Caco-2 (cell line): ENCODE results near the gene RPS24. TPM values are rescaled to one million over a fixed set of nuclear protein-coding genes. Genes with fewer than 3 reads are reported as not detected.
"Not testable (repeated sequence)": the region's sequence is repeated elsewhere in the genome, so short reads cannot be mapped to it uniquely, and the experiment has no call there.

Source experiments
- BruUV-seq: library from RNA; stranded (reverse); fragments of 400-500 nt; replicated peaks from 2 replicates; lab custom pipeline; 2021; lab: Mats Ljungman, UMichigan
- CTCF ChIA-PET: fragments of 300-600 bp; sonication (Branson Sonifier 250); formaldehyde crosslinking; loops from one replicate; lab custom pipeline; 2022; ENCODE audit warnings: antibody characterized with exemption; lab: Charles Lee
- POLR2A ChIA-PET: fragments of 300-600 bp; sonication (Branson Sonifier 250); formaldehyde crosslinking; loops from one replicate; lab custom pipeline; 2022; ENCODE audit warnings: antibody characterized with exemption; lab: Charles Lee
- DNase-seq, 2 experiments: peaks; one replicate each; pipeline versions ENCODE4 v3.0.0 to v3.0.0-alpha.2; 2020 to 2022
- H3K27me3 ChIP-seq: replicated peaks from 2 replicates; pipeline ENCODE4 v1.6.0; 2011; ENCODE audit warnings: low read length; ENCODE audit not compliant: control insufficient read depth, insufficient read depth
- H3K36me3 ChIP-seq: 2 replicates; pipeline ENCODE4 v1.5.1; 2011; ENCODE audit warnings: low read length; ENCODE audit not compliant: control insufficient read depth, insufficient read depth
- H3K4me1 ChIP-seq: fragments of 250-450 bp; sonication (Bioruptor Pico); 2 replicates; pipeline ENCODE4 v1.5.1; 2020; ENCODE audit warnings: mild to moderate bottlenecking
- H3K4me3 ChIP-seq: 2 replicates; pipeline ENCODE4 v1.5.1; 2011; ENCODE audit warnings: low read depth, mild to moderate bottlenecking, control low read depth, low read length
- H3K9me3 ChIP-seq: fragments of 250-450 bp; sonication (Bioruptor Pico); 2 replicates; pipeline ENCODE4 v1.5.1; 2020; ENCODE audit warnings: mild to moderate bottlenecking, moderate library complexity
- H3K27ac Mint-ChIP-seq: one replicate; pipeline ENCODE4 v1.8.0; 2022; ENCODE audit warnings: mixed read lengths; ENCODE audit not compliant: unreplicated experiment
- H3K27me3 Mint-ChIP-seq: one replicate; pipeline ENCODE4 v1.8.0; 2022; ENCODE audit warnings: mixed read lengths; ENCODE audit not compliant: insufficient read depth, unreplicated experiment
- H3K36me3 Mint-ChIP-seq: one replicate; pipeline ENCODE4 v1.8.0; 2022; ENCODE audit warnings: mild to moderate bottlenecking, mixed read lengths; ENCODE audit not compliant: insufficient read depth, unreplicated experiment
- H3K4me1 Mint-ChIP-seq: one replicate; pipeline ENCODE4 v1.8.0; 2022; ENCODE audit warnings: low read depth, mixed read lengths; ENCODE audit not compliant: unreplicated experiment
- H3K4me3 Mint-ChIP-seq: one replicate; pipeline ENCODE4 v1.8.0; 2022; ENCODE audit warnings: mild to moderate bottlenecking, moderate library complexity, mixed read lengths; ENCODE audit not compliant: unreplicated experiment
- H3K9me3 Mint-ChIP-seq: one replicate; pipeline ENCODE4 v1.8.0; 2022; ENCODE audit warnings: mixed read lengths; ENCODE audit not compliant: unreplicated experiment
- intact Hi-C: fragments of 100-400 bp; cut with micrococcal nuclease; formaldehyde crosslinking; loops from one replicate; pipeline ENCODE4 v1.10.0; 2022; ENCODE audit not compliant: unreplicated experiment
- total RNA-seq: library from RNA; stranded (reverse); gene quantifications from 2 replicates; pipeline ENCODE4 v1.2.3, GENCODE V29; 2022
- TF ChIP-seq, protein P1 (sequence below), 2 experiments: fragments of 200-600 bp in 1 of 2; IDR thresholded peaks; 1 replicate in 1 of 2; 2 replicates in 1 of 2; pipeline versions ENCODE4 v1.5.1 to v1.8.0; 2011 to 2022; ENCODE audit warnings: antibody characterized with exemption in 1 of 2, control low read depth in 1 of 2, inconsistent platforms in 1 of 2, low read depth in 1 of 2, low read length in 1 of 2, mild to moderate bottlenecking in 1 of 2, moderate library complexity in 1 of 2; ENCODE audit not compliant: insufficient read depth in 1 of 2, severe bottlenecking in 1 of 2, unreplicated experiment in 1 of 2

RPS24 gene
- total RNA-seq, 1 experiment from 2014 or later = 2,311 TPM

DNA sequence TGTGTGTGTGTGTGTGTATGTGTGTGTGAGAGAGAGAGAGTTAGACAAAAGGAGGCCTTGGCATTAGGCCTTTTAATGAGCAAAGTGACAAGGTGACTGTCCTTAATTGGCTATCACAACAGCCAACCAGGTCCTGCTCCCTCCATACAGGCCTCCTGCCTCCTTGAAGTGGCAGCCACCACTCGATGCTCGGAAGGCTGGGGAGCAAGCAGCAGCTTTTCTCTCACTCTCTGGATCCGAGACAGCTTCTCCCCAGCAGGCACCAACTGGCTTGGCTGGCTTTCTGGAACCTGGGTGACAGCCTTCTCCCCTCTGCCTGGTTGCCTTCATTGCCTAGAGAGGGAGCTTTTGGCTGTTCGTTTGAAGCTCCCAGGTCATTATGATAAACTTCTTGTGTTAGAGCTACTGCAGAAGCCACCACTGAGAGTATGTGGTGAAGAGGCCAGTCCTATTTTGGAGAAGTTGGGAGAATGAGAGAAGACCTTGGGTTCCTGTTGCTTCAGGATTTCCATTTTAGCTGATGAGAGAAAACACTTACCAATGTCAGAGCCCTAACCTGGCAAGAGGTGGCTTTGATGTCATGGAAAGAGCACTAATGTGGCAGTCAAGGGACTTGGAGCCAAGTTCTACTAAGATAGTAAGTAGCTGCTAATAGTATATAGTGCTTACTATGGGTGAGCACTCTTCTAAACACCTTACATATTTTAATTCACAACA, 37.6 kb downstream of the RPS24 start:
- Histone ChIP-seq H3K36me3 (no peaks in the 10 kb centered on the region), H3K4me3 (no peak overlapping the region), H3K27me3 (no peaks in the 10 kb centered on the region), H3K4me1 (no peaks in the 10 kb centered on the region), H3K9me3 (no peaks in the 10 kb centered on the region)
- H3K9me3 Mint-ChIP-seq = peaks cover 9% of the 10 kb centered on the region
- DNase-seq = no peak
- peaks cover 3% of the 10 kb centered on the region for H3K27me3 Mint-ChIP-seq
- CTCF ChIA-PET = no interaction called here
- H3K4me1 Mint-ChIP-seq = no peaks in the 10 kb centered on the region
- no peaks in the 10 kb centered on the region for H3K36me3 Mint-ChIP-seq
- H3K4me3 Mint-ChIP-seq = no peak overlapping the region
- POLR2A ChIA-PET = no interaction called here
- TF ChIP-seq, protein P1, sequence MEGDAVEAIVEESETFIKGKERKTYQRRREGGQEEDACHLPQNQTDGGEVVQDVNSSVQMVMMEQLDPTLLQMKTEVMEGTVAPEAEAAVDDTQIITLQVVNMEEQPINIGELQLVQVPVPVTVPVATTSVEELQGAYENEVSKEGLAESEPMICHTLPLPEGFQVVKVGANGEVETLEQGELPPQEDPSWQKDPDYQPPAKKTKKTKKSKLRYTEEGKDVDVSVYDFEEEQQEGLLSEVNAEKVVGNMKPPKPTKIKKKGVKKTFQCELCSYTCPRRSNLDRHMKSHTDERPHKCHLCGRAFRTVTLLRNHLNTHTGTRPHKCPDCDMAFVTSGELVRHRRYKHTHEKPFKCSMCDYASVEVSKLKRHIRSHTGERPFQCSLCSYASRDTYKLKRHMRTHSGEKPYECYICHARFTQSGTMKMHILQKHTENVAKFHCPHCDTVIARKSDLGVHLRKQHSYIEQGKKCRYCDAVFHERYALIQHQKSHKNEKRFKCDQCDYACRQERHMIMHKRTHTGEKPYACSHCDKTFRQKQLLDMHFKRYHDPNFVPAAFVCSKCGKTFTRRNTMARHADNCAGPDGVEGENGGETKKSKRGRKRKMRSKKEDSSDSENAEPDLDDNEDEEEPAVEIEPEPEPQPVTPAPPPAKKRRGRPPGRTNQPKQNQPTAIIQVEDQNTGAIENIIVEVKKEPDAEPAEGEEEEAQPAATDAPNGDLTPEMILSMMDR (IDR thresholded peaks at IDR 0.05; ENCODE audit: insufficient read depth in 1 of 2, low read depth in 1 of 2, low read length in 1 of 2, severe bottlenecking in 1 of 2, unreplicated experiment in 1 of 2) = no peak
- intact Hi-C loops = no loop called here
- BruUV-seq = no TSS peak
- H3K27ac Mint-ChIP-seq = no peak overlapping the region

DNA sequence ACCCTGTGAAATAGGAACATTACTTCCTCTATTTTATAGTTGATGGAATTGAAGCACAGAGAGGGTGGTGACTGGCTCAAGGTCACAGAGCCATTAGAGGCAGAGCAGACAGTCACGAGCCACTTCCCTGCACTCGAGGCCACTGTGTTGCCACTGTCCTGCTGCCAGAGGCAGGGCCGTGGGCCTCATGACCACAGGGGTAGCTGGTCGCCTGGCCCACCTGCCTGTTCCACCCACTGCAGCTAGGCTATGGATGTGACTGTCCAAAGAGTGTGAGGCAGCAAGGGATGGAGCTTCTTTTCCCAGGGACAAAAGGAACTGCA, 38.2 kb downstream of the RPS24 start:
- BruUV-seq = no TSS peak
- no peaks in the 10 kb centered on the region for H3K4me1 ChIP-seq
- Mint-ChIP-seq H3K27ac (no peak overlapping the region), H3K9me3 (peaks cover 9% of the 10 kb centered on the region), H3K36me3 (no peaks in the 10 kb centered on the region), H3K27me3 (peaks cover 3% of the 10 kb centered on the region), H3K4me3 (no peak overlapping the region), H3K4me1 (no peaks in the 10 kb centered on the region)
- H3K4me3 ChIP-seq = no peak overlapping the region
- ChIA-PET POLR2A (no interaction called here), CTCF (no interaction called here)
- DNase-seq = no peak
- intact Hi-C loops = no loop called here
- H3K9me3 ChIP-seq = no peaks in the 10 kb centered on the region
- H3K36me3 ChIP-seq = no peaks in the 10 kb centered on the region
- no peaks in the 10 kb centered on the region for H3K27me3 ChIP-seq
- TF ChIP-seq, protein P1 (IDR thresholded peaks at IDR 0.05; ENCODE audit: insufficient read depth in 1 of 2, low read depth in 1 of 2, low read length in 1 of 2, severe bottlenecking in 1 of 2, unreplicated experiment in 1 of 2) = no peak

DNA sequence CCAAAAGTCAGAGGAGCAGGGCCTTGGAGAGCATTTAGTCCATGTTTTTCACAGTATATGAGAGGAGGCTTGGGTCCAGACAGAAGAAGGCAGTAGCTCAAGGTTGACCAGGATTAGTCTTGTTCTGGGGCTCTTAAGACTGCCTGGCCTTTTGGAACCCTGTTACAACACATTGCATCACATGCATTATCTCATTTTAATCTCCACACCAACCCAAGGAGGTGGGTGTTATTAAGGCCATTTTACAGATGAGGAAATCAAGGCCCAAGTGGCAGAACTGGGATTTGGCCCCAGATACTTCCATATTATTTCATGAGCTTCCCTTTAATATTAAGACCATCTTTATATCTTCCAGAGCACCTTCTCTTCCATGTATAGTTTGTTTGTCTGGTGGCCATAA, 38.8 kb downstream of the RPS24 start:
- CTCF ChIA-PET = no interaction called here
- TF ChIP-seq, protein P1 (IDR thresholded peaks at IDR 0.05; ENCODE audit: insufficient read depth in 1 of 2, low read depth in 1 of 2, low read length in 1 of 2, severe bottlenecking in 1 of 2, unreplicated experiment in 1 of 2) = no peak

DNA sequence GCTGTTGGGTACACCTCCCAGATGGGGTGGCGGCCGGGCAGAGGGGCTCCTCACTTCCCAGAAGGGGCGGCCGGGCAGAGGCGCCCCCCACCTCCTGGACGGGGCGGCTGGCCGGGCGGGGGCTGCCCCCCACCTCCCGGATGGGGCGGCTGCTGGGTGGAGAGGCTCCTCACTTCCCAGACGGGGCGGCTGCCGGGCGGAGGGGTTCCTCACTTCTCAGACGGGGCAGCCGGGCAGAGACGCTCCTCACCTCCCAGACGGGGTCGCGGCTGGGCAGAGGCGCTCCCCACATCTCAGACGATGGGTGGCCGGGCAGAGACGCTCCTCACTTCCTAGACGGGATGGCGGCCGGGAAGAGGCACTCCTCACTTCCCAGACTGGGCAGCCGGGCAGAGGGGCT, 42.1 kb downstream of the RPS24 start:
- BruUV-seq, H3K27me3 ChIP-seq, H3K9me3 Mint-ChIP-seq, H3K4me1 ChIP-seq, H3K36me3 ChIP-seq, H3K9me3 ChIP-seq, DNase-seq, H3K27me3 Mint-ChIP-seq, H3K4me3 ChIP-seq, H3K36me3 Mint-ChIP-seq, CTCF ChIA-PET, H3K4me1 Mint-ChIP-seq, intact Hi-C loops, H3K27ac Mint-ChIP-seq, H3K4me3 Mint-ChIP-seq, POLR2A ChIA-PET: not testable (repeated sequence)

More for the DNA sequence above, 38.8 kb downstream of the RPS24 start:
- Mint-ChIP-seq H3K36me3 (no peaks in the 10 kb centered on the region), H3K4me1 (no peaks in the 10 kb centered on the region), H3K27me3 (peaks cover under 1% of the 10 kb centered on the region), H3K9me3 (peaks cover 9% of the 10 kb centered on the region), H3K4me3 (no peak overlapping the region), H3K27ac (no peak overlapping the region)
- no peak overlapping the region for H3K4me3 ChIP-seq
- intact Hi-C loops = no loop called here
- no peaks in the 10 kb centered on the region for H3K4me1 ChIP-seq
- no TSS peak for BruUV-seq
- DNase-seq = no peak
- POLR2A ChIA-PET = no interaction called here
- H3K27me3 ChIP-seq = no peaks in the 10 kb centered on the region
- H3K36me3 ChIP-seq = no peaks in the 10 kb centered on the region
- no peaks in the 10 kb centered on the region for H3K9me3 ChIP-seq
